Esophagus mucosa (tissue), 1 donor: ENCODE results near the gene AGXT. TPM values are rescaled to one million over a fixed set of nuclear protein-coding genes. Genes with fewer than 3 reads are reported as not detected.
A peak's percentile ranks its signal among the peaks of the same experiment; 100 is the strongest.

ENCODE experiments used
- ATAC-seq: fragments of 200-7000 bp; cut with Tn5 transposase; one replicate; pipeline ENCODE4 v1.9.1; 2020
- total RNA-seq: library from RNA; stranded (reverse); gene quantifications from one replicate; pipeline ENCODE4 v1.2.4, GENCODE V29; 2023
- donor health status: DM: yes; HTN: yes; CAD: no.

The AGXT gene
- total RNA-seq, 1 donor from 2014 or later, result not detected

DNA sequence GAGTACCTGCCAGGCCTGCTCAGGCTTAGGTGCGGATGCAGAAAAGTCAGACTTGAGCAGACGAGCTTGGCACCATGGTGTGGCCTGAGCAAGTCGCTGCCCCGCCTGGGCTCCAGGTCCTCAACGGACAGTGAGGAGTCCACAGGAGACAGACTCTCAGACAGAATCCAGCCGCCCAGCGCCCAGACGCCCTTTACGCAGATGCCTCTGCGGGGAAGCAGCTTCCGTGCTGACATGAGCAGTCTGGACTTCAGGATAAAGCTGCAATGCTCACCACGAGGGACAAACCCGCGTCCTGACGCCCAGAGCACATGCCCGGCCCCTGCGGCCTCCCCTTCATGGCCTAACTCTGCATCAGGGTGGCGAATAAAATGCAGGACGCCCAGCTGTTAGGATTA lies 30.8 kb downstream of the AGXT start:
- ATAC-seq, result no peak

DNA sequence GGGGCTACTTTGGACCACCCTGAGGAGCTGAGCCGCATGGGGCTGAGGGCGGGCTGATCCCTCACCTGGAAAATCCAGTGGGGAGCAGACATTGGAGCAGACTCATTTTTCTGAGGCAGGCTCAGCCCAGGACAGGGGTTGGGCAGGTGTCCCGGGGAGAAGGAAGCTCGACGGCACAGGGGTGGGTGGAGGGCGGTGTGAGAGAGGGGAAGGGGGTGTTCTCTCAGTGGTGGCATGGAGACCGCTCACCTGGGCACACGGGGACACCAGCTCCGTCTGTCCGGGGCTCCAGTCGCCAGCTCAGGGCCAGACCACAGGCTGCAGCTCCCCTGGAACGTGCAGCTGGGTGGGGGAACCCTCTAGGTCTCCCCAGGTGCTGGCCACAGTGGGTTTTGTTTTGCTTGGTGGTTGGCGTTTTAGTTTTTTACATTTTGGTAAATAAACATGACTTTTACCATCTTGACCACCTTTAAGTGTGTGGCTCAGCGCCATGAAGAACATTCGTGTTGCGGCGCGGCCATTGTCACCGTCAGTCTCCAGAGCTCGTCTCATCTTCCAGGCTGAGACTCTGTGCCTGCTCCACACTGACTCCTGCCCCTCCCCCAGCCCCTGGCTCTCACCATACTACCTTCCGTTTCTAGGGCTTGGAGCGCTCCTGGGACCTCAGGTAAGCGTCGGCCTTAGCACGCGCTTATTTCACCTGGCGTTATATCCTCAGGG lies 31.7 kb downstream of the AGXT start:
- ATAC-seq, result no peak

DNA sequence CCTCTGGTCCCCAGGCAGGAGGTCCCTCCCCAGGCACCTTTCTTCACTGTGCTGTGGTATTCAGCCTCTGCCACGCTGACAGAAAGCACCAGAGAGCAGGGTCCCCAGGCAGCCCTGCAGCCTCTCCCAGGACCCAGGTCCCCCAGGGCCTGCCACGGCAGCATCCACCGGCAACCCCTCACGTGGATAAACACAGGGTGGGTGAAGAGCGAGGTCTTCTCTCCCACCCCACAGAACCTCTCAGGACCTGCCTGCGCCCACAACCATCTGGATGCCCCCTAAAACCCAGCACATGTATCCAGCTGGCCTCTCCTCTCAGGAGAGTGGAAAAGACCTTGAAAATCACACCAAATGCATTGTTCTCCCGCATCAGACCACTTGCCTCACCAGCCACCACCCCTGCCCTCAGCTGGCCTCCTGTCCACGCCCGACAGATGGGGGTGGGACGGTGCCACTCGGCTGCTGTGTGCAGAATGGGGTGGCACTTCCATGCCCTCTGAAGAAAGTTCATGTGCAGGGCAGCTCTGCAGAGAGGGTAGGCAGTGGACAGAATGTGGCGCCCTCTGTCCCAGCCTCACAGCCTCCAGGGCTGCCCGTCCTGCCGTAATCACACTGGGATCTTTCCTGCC lies 33.5 kb downstream of the AGXT start:
- ATAC-seq, result no peak

DNA sequence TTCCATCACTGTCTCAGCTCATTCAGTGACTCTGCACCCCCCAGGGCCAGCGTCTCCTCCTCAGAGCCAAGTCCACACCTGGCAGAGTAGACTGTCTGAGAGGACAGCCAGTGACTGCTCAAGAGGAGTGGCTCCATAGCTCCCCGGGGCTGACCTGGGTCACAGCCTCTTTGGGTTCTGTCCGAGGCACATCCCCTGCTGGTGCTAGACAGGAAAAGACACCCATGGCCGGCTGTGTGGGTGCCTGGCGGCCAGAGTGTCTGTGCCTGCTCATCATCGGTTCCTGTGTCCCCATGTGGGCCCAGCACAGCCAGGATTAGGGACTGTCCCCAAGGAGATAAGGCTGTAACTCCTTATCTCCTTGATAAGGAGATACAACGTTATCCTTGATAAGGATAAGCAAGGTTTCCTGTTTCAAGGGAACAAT lies 34.0 kb downstream of the AGXT start:
- no peak for ATAC-seq

DNA sequence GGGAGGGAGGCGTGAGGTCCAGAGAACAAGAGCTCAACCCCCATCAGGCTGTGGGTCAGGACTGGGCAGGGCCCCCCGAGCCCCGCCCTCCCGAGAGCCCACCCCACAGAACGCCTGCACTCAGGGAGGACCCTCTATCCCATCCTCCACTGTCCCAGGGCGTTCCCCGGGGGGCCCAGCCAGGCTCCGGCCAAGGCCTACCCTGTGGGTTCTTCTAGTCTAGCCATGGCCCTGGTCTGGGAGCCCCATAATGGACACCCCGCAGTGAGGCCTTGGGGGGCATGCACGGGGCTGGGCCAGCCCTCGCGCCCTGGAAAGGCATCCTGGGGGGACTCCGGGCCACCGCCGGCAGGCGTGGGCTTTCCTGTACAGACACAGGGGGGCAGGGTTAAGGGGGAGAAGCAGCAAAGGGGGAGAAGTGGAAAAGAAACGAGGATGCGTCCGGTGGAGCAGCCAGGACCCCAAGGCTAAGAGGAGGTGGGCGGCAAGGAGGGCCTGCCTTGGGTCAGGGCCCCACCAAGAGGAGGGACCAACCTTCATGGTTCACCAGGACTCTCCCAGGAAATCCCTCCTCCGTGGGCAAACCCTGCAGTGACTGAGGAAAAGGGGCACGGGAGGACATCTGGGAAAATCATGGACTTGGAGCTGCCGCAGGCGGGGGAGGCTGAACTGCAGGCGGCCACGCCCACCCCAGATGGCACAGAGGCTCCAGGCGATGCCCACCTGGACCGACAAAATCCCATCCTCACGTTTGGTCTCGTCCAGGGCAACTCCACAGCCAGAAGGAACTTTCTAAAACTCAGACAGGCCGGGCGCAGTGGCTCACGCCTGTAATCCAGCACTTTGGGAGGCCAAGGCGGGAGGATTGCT lies 34.8 kb downstream of the AGXT start:
- no peak for ATAC-seq

DNA sequence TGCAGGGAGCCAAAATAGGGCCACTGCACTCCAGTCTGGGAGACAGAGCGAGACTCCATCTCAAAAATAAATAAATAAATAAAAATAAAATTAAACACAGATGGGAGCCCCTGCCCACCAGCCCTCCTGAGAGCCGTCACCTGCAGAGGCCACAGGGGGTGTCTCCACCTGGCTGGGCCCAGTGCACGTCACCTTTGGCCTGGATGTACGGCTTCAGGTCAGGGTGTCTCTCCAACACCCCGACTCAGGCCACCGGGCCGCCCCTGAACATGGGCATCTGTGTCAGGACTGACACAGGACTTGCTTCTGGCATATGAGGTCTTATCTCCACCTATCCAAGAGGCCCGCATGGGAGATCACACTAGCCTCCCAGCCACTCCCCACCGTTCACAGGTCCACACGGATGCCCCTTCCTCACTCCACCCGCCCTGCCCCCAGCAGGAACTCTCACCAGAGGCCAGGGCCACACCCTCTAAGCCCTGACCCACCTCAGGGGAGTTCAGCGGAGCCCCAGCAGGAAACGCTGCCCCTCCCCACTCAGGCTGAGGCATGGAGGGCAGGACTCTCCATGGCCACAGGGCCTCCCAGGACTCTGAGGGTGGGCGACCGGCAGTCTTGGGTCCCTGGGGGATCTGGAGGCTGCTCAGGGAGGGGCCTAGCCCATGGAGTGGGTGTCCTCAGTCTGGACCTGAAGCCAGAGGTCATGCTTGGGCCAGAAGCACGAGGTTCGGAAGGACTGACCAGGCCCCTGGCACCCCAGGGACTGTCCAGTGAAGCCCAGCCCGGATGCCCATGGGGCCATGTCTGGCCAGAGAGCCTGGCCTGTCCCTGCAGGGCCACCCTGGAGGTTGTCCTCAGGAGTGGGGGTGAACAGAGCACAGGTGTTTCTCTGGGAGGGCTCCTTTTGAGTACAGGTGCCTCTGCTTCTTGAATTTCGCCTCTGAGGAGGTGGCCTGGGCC lies 35.9 kb downstream of the AGXT start:
- ATAC-seq, result peak; percentile 1

DNA sequence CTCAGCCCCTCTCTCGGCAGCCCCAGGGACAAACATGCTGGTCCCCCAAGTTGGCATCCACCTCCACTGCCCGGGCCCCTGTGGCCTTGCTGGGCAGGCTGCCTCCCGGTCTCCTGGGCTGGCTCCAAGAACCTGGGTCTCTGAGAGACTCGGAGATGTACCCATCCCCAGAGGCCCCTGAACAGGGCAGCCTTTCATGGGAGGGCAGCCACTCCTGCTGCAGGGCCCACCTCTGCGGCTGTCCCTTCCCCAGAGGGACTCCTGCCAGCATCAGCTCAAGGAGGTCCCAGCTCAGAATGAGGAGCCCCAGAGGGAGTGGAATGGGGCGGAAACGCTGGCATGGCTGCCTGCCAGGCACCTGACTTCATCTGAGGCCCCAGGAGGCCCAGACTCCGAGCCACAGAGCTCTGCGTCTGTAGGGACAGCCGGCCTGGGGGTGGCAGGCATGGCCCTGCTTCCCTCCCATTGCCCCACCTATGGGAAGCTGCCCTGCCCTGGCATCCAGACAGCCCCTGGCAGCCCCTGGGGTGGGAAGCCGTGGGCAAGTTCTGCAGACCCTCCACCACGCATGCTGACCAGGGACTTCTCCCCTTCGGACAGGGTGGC lies 36.7 kb downstream of the AGXT start:
- no peak for ATAC-seq

DNA sequence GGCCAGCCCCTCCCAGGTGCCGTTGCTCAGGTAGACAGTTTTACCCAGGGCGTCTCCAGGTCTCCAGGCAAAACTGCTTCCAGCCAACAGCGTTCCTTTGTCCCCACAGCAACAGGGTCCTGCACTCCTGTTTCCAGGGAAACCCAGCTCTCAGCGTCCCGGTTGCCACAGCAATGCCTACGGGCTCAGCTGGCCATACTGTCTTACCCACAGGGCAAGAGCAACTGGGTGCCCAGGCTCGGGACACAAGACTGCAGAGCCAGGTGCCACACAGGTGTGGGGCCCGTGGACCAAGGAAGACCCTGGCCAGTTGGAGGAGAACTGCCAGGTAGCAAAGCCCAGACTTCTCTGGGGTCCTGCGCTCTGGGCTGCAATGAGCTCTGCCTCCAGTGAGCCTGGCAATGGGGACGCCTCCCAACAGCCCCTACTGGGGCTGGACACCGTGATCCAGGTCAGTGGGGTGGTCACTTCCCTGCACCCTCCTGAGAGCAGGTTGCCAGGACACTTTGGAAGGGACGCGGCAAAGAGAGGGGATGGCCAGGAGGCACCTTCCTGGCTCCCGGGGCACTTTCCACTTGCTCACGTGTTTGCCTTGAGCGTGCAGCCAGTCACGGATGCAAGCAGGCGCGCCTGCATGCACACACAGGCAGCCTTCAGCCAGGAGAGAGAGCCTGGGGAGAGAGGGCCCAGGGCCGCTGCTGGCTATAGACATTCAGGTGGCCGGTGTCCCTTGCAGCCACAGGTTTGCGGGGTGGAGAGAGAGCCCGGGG lies 37.7 kb downstream of the AGXT start, which contains the start of gene CROCC2:
Gene CROCC2 (plus strand): TSS at position 196 of the 770 bp plus-strand sequence. CDS start 178 bp downstream, at position 374.
- ATAC-seq, result peak; percentile 59

DNA sequence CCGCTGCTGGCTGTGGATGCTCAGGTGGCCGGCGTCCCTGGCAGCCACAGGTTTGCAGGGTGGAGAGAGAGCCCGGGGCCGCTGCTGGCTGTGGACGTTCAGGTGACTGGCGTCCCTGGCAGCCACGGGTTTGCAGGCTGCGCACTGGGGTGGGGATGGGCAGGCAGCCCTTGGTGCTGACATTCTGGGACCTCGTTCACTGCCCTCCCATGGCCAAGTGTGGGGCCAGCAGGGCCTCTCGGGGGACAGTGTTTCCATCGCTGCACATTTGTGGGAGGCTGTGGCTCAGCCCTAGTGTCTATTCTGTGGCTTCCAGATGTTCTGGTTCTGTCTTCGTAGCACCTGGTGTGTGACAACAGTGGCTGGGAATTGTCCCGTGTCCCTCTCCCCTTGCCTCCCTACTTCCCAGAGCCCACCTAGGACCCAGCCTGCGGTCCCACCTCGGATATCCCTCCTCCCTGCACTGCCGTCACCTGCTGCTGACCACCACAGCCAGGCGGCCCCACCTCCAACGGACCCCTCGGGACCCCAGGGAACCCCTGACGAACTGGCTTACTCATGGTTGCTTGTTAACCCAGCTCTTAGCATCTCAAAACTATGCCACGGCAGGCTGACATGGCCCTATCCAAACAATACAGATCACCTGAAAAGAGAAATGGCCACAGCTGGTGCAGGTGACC lies 38.4 kb downstream of the AGXT start:
- peak; percentile 6 for ATAC-seq

DNA sequence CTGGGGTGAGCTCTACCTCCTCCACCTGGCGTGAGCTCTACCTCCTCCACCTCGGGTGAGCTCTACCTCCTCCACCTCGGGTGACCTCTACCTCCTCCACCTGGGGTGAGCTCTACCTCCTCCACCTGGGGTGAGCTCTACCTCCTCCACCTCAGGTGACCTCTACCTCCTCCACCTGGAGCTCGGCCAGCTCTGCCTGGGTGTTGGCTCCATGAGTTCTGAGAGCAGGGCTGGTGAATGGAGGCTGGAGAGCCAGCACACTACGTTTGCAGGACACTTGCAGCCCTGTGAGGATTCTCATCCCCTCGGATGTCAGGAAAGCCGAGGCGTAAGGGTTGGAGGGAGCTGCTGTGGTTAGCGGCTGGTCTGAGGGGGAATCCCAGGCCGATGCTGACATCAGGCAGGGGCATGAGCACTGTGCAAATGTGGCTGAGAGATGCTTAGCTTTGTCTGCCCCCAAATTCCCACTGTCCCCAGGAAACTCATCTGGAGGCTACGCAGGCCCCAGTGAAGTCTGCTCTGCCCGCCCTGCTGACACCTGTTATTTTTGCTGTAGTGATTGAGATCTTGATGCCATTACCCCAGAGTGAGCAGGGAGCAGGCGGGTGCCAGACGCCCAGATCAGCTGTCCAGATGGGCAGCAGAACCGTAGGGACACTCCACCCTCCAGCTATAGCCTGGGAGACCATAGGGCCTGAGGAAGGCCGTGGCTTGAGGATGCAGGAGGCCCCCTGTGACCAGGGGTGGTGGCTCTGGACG lies 40.8 kb downstream of the AGXT start:
- ATAC-seq, result no peak

DNA sequence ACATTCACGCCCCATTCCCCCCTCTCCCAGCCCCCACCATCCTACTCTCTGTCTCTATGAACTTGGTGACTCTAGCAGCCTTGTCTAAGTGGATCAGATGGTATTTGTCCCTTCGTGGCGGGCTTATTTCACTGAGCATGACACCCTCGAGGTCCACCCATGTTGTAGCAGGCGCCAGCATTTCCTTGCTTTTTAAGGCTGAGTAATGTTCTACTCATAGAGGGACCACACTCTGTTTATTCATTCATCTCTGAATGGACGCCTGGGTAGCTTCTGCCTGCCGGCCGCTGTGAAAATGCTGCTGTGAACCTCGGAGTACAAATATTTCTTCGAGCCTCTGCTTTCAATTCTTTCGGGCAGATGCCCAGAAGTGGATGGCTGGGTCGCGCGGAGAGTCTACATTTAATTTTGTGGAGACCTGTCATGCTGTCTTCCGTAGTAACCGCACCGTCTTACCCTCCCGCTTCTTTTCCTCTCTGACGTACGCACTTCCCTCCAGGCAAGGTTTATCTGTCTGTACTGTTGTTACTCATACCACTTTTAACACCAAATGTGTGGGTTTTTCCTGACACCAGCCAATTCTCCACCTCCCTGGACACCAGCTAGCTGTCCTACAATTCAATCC lies 43.1 kb downstream of the AGXT start:
- ATAC-seq, result peak; percentile 27

DNA sequence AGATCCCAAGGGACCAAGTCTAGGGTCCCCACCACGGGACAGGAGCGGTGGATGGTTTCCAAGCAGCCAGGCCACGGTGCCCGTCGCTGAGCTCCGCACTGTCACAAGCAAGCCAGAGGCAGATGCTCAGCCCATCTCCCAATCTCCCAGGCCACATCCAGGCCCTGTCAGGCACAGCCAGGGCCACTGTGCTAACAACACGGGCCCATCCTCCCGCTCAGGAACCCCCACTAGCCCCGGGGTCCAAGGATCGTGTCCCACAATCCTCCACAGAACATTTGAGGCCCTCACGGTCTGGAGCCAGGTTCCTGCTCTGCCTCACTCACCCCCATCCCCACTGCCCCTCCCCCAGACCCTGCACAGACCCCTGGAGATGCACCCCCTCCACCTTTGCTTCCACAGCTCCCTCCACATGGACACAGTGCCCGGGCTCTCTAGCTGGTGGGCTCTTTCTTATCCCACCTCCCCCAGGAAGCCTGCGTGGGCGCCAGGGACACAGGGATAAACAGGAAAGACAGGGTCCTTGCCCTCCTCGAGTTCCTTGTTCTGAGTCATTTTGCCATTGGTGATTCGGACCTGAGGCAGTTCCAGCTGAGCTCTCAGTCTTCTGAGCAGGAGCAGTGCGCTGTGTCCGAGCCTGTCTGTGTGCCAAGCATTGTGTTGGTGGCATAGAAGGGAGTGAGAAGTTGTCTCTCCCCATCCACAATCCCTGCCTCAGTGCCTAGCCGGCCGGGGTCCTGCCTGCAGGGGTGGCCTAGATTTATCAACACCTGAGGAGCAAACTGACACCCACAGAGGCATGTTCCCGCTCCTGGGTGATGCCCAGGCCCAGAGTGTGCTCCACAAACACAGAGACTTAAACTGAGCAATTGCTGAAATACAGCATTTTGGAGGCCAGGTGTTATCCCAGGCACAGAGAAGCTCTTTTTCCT lies 44.5 kb downstream of the AGXT start:
- peak; percentile 49 for ATAC-seq

DNA sequence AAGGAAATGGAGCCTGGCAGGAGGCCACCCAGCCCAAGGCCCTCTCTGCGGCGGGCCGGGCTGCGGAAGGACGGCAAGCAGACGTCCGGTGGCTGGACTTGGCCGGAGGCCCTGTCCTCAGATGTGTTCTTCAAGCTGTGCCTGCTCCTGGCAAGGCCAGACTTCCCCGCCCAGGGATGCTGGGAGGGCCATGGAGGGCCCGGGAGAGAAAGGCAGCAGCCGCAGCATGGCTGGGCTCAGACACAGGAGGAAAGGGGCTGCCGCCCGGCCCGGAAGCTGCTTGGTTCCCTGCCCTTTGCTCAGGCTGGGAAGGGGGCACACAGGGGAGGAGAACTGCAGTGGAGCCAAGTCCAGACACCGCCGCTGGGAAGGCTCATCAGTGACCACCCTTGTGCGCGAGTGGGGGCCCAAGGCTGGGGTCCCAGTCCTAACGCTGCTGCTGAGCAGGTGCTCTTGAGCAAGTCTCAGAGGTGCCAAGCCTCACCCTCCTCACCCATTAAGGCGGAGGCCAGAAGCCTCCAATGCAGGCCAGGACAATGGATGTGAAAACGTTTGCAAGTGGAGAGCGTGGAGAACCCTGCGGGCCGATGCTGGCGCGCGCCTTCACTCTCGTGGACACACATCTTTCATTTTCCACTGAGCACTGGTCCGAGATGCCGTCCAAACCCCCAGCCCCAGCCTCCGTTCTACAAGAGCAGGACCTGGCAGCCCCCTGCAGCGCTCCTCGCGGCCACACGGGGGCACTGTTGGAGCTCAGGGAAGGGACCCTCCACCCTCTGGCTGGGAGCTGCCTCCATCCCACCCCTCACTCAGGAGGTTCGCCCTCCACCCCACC lies 45.4 kb downstream of the AGXT start:
- peak; percentile 4 for ATAC-seq

DNA sequence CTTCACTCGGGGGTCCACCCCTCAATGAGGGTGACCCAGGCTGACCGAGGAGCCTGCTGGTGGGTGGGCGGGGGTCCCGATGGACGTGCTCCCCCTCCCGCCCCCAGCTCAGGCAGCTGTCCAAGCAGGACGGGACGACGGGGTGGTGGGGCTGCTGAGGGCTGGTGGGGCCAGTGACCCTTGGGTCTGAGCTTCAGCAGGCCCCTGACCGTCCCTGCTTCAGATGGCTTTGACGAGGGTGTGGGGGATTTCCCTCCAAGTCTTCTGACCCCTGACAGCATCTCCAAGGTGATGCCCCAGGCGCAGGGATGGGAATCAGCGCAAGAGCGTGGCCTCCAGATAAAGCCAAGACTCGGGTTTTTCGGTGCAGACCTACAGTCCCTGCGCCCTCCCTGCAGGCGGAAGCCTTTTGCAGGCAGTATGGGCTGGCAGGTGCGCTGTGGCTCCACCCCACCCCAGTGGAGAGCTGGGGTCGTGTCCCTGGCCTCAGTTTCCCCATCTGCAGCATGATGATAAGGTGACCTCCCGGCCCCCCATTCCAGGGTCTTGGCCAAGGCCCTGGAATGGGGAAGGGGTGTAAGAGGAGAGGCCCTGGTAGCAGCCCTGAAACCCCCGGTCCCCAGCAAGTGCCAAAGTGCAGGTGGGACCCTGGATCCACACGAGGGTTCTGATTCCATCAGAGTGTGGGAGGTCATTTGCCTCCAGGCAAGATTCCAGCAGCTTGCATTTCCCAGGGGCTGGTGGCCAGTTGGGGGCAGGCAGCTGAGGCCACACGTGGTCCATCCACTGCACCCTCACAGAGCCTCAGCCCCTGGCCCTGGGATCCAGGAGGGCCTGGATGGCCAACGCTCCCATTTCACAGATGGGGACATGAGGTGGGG lies 46.3 kb downstream of the AGXT start:
- ATAC-seq, result no peak

DNA sequence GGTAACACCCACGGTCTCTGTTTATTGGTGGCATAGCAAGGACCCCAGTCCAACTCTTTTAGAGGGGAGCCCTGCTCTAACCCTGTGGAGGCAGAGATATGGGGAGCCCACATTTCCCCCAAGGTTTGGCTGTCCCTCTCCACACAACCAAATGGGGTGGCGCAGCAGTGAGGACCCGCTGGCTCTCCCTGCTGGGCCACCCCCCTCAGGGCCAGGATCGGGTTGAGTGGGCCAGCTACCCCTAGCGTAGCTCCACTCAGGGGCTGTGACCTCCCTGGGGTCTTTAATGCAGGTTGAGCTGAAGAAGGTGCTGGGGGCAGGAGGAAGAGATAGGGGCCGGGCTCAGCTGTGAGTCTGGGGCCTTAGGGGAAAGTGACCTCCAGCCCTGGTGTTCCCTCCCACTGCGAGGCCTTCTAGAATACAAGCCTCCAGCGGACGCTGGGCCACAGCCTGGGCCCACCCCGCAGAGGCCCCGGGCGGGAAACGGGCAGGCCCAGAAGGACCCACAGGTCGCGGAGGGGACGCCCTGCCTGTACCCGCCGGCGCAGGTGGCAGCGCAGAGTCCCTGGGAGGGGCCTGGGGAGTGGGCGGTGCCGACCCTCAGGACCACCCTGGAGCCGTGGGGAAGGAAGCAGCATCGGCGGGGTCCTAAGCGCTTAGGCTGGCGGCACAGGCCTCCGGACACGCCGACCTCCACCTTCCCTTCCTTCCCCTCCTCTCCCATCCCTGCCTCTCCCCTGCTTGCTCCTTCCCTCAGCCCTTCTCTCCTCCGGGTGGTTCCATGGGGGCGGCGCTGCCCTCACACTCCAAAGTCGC lies 47.1 kb downstream of the AGXT start:
- ATAC-seq, result no peak
